HG02885 (cell line): ENCODE results near the gene PLOD1.
"Not testable (repeated sequence)": the region's sequence is repeated elsewhere in the genome, so short reads cannot be mapped to it uniquely, and the experiment has no call there.

ENCODE experiments used
- ATAC-seq: cut with Tn5 transposase; IDR thresholded peaks from one replicate; pipeline ENCODE4 v1.9.1; 2021; ENCODE audit warnings: mild to moderate bottlenecking; ENCODE audit not compliant: unreplicated experiment, poor library complexity

The PLOD1 gene

DNA sequence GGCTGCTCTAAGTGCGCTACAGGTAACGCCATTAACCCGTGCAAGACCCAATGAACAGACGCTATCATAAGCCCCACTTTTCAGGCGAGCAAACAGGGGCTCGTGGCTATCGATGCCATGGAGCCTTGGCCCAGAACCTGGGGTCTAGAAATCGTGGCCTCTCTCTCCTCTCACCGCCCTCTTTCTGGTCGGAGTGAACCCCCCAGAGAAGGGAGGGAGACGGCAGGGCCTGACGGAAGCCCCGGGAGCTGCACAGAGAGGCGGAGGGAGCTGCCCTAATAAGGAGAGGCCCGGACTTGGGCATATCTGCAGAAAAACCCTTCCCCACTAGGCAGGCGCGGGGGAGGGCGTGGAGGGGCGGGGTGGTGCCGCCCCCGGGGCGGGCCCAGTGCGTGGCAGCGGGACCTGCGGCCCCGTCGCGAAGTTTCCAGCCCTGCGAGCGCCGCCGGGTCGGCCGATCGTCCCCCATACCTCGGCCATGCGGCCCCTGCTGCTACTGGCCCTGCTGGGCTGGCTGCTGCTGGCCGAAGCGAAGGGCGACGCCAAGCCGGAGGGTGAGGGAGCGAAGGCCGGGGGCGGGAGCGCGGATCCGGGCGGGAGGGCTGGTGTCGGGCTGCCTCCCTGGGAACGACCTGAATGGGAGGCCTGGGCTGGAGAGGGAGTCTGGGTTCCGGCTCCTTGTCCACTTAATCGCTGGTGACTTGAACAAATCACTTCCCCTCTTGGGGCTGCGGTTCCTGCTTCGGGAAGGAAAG is at the start of gene PLOD1:
Gene PLOD1 (plus strand): TSS at position 416 of the 755 bp plus-strand sequence. CDS start 63 bp downstream, at position 479.
- ATAC-seq: peak; percentile 88

DNA sequence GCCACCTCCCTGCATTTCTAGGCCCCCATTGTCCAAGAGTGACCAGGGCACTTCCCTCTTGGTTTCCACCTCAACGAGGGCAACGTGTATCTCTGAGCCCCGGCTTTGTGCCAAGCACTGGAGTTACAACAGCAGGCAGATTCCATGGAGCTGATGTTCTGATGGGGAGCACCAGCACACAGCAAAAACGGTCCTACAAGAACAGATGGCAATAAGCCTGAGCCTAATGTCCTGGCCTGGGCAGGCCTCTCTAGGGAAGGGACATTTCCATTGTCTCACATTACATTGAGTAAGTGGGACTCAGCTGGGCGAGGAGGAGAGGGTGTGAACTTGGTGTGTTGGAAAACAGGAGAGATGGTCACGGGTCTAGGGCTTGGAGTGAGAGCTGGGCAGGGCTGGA is 48.6 kb upstream of the PLOD1 start:
- ATAC-seq: no peak

- ATAC-seq: no peak
Measured at GRCh38 chr1:11886986-11887665, 47.4 kb upstream of the PLOD1 start.

- ATAC-seq: no peak
Measured at GRCh38 chr1:11887666-11888007, 46.9 kb upstream of the PLOD1 start.

DNA sequence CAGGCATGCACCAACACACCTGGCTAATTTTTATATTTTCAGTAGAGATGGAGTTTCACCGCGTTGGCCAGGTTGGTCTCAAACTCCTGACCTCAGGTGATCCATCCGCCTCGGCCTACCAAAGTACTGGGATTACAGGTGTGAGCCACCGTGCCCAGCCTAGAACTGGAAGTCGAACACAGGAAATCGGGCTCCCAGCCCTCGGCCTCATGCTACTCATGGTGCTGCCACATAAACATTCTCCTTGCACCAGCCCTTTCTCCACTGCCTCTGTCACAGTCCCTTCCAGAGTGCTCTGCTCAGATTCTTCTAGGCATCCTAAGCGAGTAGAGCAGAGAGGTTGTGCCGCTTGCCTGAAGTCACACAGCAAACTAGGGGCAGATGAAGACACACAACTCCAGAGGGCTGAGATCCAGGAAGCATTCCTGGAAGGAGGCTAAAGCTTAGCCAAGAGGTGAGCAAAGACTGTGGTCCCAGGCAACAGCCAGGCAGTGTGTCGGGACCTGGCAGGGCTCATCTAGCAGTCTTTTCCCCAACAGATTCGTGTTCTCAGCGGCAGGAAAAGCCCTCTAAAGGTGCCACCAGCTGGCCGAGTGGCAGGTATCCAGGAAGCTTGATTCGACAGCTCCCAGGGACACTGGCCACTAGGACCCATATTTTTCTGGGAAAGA is 46.2 kb upstream of the PLOD1 start:
- no peak for ATAC-seq

GRCh38 chr1:11888877-11889208 is 45.7 kb upstream of the PLOD1 start:
- no peak for ATAC-seq

DNA sequence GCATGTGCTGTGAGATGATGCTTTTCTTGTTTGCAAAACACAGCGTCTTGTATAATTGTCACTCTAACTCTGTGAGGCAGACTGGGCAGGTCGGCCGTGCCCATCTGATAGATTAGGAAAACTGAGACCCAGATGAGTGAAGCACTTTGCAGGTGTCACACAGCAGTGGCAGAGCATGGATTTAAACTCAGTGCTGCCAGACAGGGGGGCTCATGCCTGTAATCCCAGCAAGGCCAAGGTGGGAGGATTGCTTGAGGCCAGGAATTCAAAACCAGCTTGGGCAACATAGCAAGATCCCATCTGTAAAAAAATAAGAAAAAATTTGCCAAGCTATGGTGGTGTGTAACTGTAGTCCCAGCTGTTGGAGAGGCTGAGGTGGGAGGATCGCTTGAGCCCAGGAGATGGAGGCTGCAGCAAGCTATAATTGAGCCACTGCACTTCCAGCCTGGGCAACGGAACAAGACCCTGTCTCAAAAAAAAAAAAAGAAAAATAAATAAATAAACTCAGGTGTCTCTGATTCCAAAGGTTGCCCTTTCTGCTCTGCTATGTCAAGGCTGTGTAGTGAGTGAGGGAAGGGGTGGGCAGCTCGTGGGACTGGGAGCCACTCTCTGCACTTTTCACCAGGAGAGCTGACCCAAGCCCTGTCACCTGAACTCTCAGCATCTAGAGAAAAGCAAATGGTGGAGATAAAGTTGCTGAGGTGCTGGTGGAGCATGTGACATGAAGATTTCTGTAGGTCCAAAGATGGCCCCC is 42.9 kb upstream of the PLOD1 start:
- ATAC-seq: no peak

DNA sequence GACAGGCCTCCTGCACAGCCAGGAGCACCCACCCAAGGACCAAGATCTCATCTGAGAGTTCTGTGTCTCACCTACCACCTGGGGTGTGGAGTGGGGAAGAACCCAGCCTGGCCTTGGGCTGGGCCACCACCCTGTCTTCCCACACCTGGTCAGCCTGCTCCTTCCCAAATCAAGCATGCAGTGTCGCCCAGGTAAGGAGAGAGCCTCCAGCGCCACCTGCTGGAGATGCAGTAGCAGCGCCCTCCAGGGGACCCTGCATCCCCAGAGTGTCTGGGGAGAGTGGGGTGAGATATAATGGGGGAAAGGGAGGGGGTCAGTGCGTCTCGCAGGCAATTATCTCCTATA is 40.6 kb upstream of the PLOD1 start:
- ATAC-seq: no peak

GRCh38 chr1:11894501-11894900 is 40.0 kb upstream of the PLOD1 start:
- not testable (repeated sequence) for ATAC-seq

- no peak for ATAC-seq
Measured at GRCh38 chr1:11898086-11898785, 36.3 kb upstream of the PLOD1 start.

- no peak for ATAC-seq
Measured at GRCh38 chr1:11898831-11899467, 35.6 kb upstream of the PLOD1 start.

DNA sequence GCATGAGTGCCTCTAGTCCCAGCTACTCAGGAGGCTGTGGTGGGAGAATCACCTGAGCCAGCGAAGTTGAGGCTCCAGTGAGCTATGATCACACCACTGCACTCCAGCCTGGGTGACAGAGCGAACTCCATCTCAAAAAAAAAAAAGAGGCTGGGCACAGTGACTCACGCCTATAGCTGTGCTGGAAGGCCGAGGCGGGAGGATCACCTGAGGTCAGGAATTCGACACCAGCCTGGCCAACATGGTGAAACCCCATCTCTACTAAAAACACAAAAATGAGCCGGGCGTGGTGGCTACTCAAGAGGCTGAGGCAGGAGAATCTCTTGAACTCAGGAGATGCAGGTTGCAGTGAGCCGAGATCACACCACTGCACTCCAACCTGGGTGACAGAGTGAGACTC is 33.1 kb upstream of the PLOD1 start:
- ATAC-seq: not testable (repeated sequence)

GRCh38 chr1:11903210-11903609 is 31.3 kb upstream of the PLOD1 start:
- no peak for ATAC-seq

GRCh38 chr1:11904156-11904555 is 30.4 kb upstream of the PLOD1 start:
- ATAC-seq: not testable (repeated sequence)

DNA sequence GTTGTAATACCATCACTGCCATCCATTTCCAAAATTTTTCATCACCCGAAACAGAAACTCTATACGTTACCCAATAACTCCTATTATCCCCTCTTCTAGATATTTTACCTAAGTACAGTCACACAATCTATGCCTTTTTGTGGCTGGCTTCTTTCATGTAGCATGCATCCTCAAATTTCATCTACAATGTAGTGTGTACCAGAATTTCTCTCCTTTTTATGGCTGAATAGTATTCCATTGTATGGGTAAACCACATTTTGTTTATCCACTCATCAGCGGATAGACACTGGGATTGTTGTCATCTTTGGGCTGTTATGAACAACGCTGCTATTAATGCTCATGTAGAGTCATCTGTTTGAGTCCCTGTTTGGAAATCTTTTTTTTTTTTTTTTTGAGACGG is 29.5 kb upstream of the PLOD1 start:
- no peak for ATAC-seq

- ATAC-seq: no peak
Measured at GRCh38 chr1:11906870-11907269, 27.6 kb upstream of the PLOD1 start.

GRCh38 chr1:11907275-11908094 is 27.0 kb upstream of the PLOD1 start:
- ATAC-seq: peak; percentile 55

DNA sequence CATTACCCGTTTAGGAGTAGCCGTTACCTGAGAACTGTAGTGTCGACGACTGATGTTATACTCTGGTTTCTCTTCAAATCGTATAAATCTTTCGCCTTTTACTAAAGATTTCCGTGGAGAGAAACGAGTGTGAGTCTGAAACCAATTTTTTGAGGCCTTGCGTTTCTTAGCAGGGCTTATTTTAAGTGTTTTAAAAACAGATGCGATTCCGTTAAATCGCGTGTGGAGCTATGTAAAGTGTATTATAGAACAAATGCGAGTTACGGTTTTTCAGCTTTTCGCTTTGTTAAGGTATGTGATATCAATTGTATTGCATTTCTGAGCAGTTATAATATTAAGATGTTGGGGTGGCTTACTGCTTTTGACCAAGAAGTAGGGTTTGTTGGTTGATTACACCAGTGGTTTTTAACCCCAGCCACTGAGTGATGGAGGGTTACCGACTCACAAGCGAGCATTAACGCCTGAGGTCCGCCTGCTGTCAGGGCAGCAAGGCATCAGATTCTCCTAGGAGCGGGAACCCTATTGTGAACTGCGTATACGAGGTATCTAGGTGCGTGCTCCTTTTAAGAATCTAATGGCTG is 26.3 kb upstream of the PLOD1 start:
- ATAC-seq: peak; percentile 50

GRCh38 chr1:11910914-11911228 is 23.6 kb upstream of the PLOD1 start:
- ATAC-seq: not testable (repeated sequence)
